ENCODE results near the gene NRP2.

NRP2 gene

DNA sequence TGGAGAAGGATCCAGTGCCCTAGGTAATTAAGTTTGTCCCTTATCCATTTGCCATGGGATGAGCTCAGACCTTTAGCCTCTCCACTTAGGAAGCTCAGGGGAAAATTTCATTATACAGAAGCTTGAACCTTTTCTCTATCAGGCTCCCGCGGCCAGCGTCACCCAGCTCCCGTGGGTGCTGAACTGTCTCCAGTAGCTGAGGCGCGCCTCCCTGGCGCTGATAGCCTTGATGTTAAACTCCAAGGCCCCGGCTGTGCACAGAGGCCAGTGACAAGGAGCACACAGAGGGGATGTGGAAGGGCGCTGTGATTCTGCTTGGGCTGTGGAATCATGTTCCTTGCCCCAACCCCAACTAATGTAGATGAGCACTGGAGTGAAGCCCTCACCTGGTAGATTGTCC, 50.8 kb downstream of the NRP2 start:
- H3K27me3 ChIP-seq (ENCODE audit: insufficient read depth, low read length, poor library complexity, severe bottlenecking) = no peaks in the 10 kb centered on the region
- H2AFZ ChIP-seq (ENCODE audit: low read length) = no peak overlapping the region

DNA sequence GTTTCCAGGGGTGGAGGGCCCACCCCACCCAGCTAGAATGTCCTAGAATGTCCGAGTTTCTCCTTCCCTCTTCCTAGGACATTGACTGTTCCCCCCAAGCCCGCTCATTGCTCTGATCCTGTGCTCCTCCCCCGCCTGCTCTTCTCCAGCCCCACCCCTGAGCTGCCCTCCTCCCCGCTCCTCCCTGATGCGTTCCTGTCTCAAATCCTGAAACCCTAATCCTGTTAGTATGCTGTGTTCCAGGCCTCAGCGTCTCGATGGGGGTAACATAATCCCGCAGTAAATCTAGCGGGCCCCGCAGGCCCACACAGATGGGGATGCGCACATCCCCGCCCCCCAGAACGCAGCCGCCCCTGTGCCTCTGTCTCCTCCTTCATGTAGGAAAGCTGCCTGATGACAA, 51.3 kb downstream of the NRP2 start:
- no peak overlapping the region for H2AFZ ChIP-seq (ENCODE audit: low read length)
- no peak overlapping the region for H3K4me3 ChIP-seq (ENCODE audit: low read length, poor library complexity, severe bottlenecking)
- TF ChIP-seq EZH2phosphoT487 (IDR thresholded peaks at IDR 0.05; ENCODE audit: borderline replicate concordance) = no peak
- TF ChIP-seq, protein P1, sequence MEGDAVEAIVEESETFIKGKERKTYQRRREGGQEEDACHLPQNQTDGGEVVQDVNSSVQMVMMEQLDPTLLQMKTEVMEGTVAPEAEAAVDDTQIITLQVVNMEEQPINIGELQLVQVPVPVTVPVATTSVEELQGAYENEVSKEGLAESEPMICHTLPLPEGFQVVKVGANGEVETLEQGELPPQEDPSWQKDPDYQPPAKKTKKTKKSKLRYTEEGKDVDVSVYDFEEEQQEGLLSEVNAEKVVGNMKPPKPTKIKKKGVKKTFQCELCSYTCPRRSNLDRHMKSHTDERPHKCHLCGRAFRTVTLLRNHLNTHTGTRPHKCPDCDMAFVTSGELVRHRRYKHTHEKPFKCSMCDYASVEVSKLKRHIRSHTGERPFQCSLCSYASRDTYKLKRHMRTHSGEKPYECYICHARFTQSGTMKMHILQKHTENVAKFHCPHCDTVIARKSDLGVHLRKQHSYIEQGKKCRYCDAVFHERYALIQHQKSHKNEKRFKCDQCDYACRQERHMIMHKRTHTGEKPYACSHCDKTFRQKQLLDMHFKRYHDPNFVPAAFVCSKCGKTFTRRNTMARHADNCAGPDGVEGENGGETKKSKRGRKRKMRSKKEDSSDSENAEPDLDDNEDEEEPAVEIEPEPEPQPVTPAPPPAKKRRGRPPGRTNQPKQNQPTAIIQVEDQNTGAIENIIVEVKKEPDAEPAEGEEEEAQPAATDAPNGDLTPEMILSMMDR (conservative IDR thresholded peaks at IDR 0.05; ENCODE audit: low read length) = no peak
- H3K4me2 ChIP-seq (ENCODE audit: low read depth, low read length, poor library complexity, severe bottlenecking) = no peak overlapping the region
- no peak overlapping the region for H3K9ac ChIP-seq (ENCODE audit: low read depth, low read length, poor library complexity, severe bottlenecking)
- H3F3A ChIP-seq (ENCODE audit: low read depth) = no peaks in the 10 kb centered on the region
- H3K79me2 ChIP-seq (ENCODE audit: insufficient read depth, low read length) = no peaks in the 10 kb centered on the region
- no peaks in the 10 kb centered on the region for H4K20me1 ChIP-seq (ENCODE audit: insufficient read depth, low read length, poor library complexity, severe bottlenecking)
- H3K27me3 ChIP-seq (ENCODE audit: insufficient read depth, low read length, poor library complexity, severe bottlenecking) = no peaks in the 10 kb centered on the region
- H3K9me3 ChIP-seq (ENCODE audit: insufficient read depth, low read depth, low read length) = no peaks in the 10 kb centered on the region
- H3K36me3 ChIP-seq (ENCODE audit: insufficient read depth, low read length) = no peaks in the 10 kb centered on the region
- H3K4me1 ChIP-seq (ENCODE audit: insufficient read depth, low read length, poor library complexity, severe bottlenecking) = peaks cover 7% of the 10 kb centered on the region
- no peaks in the 10 kb centered on the region for H3K9me2 ChIP-seq (replicated peaks; ENCODE audit: low read depth, low read length)

More for the DNA sequence above, 50.8 kb downstream of the NRP2 start:
- Histone ChIP-seq H3F3A (ENCODE audit: low read depth) (no peaks in the 10 kb centered on the region), H3K9me2 (replicated peaks; ENCODE audit: low read depth, low read length) (no peaks in the 10 kb centered on the region), H3K4me2 (ENCODE audit: low read depth, low read length, poor library complexity, severe bottlenecking) (no peak overlapping the region), H3K9me3 (ENCODE audit: insufficient read depth, low read depth, low read length) (no peaks in the 10 kb centered on the region), H3K4me1 (ENCODE audit: insufficient read depth, low read length, poor library complexity, severe bottlenecking) (peaks cover 7% of the 10 kb centered on the region), H3K9ac (ENCODE audit: low read depth, low read length, poor library complexity, severe bottlenecking) (no peak overlapping the region), H3K36me3 (ENCODE audit: insufficient read depth, low read length) (no peaks in the 10 kb centered on the region), H3K4me3 (ENCODE audit: low read length, poor library complexity, severe bottlenecking) (no peak overlapping the region), H4K20me1 (ENCODE audit: insufficient read depth, low read length, poor library complexity, severe bottlenecking) (no peaks in the 10 kb centered on the region), H3K79me2 (ENCODE audit: insufficient read depth, low read length) (no peaks in the 10 kb centered on the region)
- TF ChIP-seq EZH2phosphoT487 (IDR thresholded peaks at IDR 0.05; ENCODE audit: borderline replicate concordance) = no peak
- TF ChIP-seq, protein P1 (conservative IDR thresholded peaks at IDR 0.05; ENCODE audit: low read length) = no peak

DNA sequence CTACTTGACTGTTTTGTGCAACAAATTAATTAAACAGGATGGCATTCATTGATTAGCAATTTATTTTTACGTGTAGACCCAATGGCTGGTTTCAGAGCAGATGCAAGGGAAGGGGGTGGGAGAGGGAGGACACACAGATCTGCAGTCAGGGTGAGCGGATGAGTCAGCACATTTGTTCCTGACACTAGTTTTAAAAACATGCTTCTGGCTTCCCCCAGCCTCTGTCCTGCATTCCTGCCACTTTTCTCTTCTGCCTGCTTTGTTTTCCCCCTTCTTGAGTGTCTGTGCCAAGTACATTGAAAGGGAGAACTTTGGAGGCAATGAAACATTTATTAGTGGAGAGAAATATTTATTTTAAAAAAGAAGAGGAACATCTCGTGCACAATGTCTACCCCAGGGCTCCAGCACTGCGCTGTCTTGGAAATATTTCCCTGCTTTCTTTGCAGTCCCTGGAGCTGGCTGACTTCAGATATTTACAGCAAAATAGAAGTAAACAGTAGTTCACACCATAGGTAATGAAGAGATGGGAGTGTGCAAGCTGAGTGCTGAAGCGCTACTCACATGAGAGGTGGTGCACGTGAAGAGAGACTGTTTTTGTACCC, 52.2 kb downstream of the NRP2 start:
- Histone ChIP-seq H3K9me2 (replicated peaks; ENCODE audit: low read depth, low read length) (no peaks in the 10 kb centered on the region), H3K27me3 (ENCODE audit: insufficient read depth, low read length, poor library complexity, severe bottlenecking) (no peaks in the 10 kb centered on the region), H3K9ac (ENCODE audit: low read depth, low read length, poor library complexity, severe bottlenecking) (no peak overlapping the region), H3K36me3 (ENCODE audit: insufficient read depth, low read length) (no peaks in the 10 kb centered on the region), H3K4me3 (ENCODE audit: low read length, poor library complexity, severe bottlenecking) (no peak overlapping the region), H4K20me1 (ENCODE audit: insufficient read depth, low read length, poor library complexity, severe bottlenecking) (no peaks in the 10 kb centered on the region), H3F3A (ENCODE audit: low read depth) (no peaks in the 10 kb centered on the region), H3K4me2 (ENCODE audit: low read depth, low read length, poor library complexity, severe bottlenecking) (peak overlapping the region; percentile 6), H2AFZ (ENCODE audit: low read length) (no peak overlapping the region; the same call in 1 of the 2 replicates), H3K4me1 (ENCODE audit: insufficient read depth, low read length, poor library complexity, severe bottlenecking) (peaks cover 7% of the 10 kb centered on the region), H3K79me2 (ENCODE audit: insufficient read depth, low read length) (no peaks in the 10 kb centered on the region), H3K9me3 (ENCODE audit: insufficient read depth, low read depth, low read length) (no peaks in the 10 kb centered on the region)
- no peak for TF ChIP-seq EZH2phosphoT487 (IDR thresholded peaks at IDR 0.05; ENCODE audit: borderline replicate concordance)
- TF ChIP-seq, protein P1 (conservative IDR thresholded peaks at IDR 0.05; ENCODE audit: low read length) = no peak
